ENCODE measurements around the gene C3orf20. TPM values are rescaled to one million over a fixed set of nuclear protein-coding genes. Genes with fewer than 3 reads are reported as not detected.
"Not testable (repeated sequence)": the region's sequence is repeated elsewhere in the genome, so short reads cannot be mapped to it uniquely, and the experiment has no call there.

C3orf20 gene
- total RNA-seq, 1 donor from 2014 or later, result not detected

DNA sequence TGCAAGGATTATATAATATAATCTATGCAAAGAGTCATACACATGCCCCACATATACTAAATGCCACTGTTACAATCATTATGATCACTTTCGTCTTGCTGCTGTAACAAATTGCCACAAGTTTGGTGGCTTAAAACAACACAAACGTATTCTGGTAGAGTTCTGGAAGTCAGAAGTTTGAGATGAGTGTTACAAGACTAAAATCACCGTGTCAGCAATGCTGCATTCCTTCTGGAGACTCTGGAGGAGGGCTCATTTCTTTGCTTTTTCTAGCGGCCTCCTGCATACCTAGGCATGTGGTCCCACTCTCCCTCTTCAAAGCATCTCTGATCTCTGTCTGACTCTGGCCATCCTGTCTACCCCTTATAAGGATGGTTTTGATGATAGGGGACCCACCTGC, 24.7 kb upstream of the C3orf20 start:
- Histone ChIP-seq H3K36me3 (peaks cover 4 to 5% of the 10 kb centered on the region in 2 donors), H3K27ac (no peak overlapping the region), H3K4me1 (peaks cover 7 to 16% of the 10 kb centered on the region in 2 donors), H3K27me3 (no peaks in the 10 kb centered on the region), H3K9me3 (no peaks in the 10 kb centered on the region), H3K4me3 (no peak overlapping the region)
- no peak for TF ChIP-seq CTCF (IDR thresholded peaks at IDR 0.05)
- DNase-seq (ENCODE audit: low spot score in 2 of 2), result no peak
- intact Hi-C loops (cut with DNase I), result loop anchor here (2.0 to 10.0 kb wide), 7 partner anchors 185 to 1617 kb away; partner anchors contain the start of genes CAPN7, OXNAD1 and RBSN

DNA sequence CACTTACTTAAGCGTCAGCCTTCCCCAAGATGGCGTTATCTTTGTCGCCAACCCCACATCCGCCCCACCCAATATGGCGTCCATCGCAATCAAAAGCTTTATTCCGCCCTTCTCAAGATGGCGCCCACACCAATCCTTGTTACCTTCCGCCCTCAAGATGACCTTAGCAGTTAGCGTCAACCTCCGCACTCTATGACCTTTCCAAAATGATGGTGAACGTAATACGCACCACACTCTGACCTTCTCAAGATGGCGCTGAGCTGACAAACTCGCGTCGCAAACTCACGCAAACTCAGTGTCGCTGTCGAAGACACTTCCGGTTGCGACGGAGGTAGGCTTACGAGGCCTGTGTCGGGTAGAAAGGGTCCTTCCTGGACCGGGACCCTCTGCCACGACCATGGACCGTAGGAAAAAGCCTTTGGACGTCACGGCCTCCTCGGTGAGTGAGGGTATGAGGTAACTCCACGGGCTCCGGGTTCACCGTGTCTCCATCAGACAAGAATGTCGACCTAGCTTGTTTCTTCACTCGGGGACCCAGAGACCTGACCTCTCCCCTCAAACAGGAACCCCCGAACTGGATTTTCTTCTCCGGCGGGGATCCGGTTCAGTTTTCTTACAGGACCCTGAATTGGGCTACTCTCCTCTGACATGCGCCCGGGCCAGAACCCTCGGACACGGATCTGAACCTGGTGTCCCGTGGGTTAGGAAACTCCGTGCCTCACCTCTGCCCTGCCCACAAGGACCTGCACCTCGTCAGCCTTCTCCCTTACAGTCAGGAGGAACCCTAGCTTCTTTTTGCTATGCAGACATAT, 23.3 kb upstream of the C3orf20 start, which contains the start of gene CCDC174:
Gene CCDC174, plus strand, starts transcription at position 323 of the 812 bp plus-strand sequence. Its CDS starts 75 bp downstream, at position 398.
- peak within 1 kb of the TSS; percentile 64 to 80 for H3K4me3 ChIP-seq
- peaks cover 7 to 16% of the 10 kb centered on the region in 2 donors for H3K4me1 ChIP-seq
- no peaks in the 10 kb centered on the region for H3K27me3 ChIP-seq
- peak; percentile 89 to 98 for DNase-seq (ENCODE audit: low spot score in 2 of 2)
- H3K27ac ChIP-seq, result peak within 1 kb of the TSS; percentile 77 to 91
- TF ChIP-seq CTCF (IDR thresholded peaks at IDR 0.05), result no peak
- peaks cover 16 to 20% of the 10 kb centered on the region in 2 donors for H3K36me3 ChIP-seq
- intact Hi-C loops (cut with DNase I), result loop anchor here (1.0 to 10.0 kb wide), 9 partner anchors 187 to 1616 kb away; partner anchors contain the start of genes CAPN7, CHCHD4, LSM3 and OXNAD1
- H3K9me3 ChIP-seq, result no peaks in the 10 kb centered on the region

DNA sequence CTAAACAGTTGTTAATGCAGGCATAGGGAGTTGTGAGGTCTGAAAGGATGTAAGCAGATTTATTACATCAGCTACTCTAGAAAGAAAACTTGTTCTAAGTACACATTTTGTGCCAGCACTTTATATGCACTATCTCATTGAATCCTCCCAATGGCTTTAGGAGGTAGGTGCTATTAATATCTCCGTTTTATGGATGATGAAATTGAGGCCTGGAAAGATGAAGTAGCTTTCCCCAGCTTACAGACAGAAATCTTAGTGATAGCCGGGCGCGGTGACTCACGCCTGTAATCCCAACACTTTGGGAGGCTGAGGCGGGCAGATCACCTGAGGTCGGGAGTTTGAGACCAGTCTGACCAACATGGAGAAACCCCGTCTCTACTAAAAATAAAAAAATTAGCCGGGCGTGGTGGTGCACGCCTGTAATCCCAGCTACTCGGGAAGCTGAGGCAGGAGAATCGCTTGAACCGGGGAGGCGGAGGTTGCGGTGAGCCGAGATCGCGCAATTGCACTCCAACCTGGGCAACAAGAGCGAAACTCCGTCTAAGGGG, 22.5 kb upstream of the C3orf20 start:
- Histone ChIP-seq H3K4me1 (peaks cover 7 to 16% of the 10 kb centered on the region in 2 donors), H3K27ac (peak overlapping the region; percentile 77 to 91), H3K4me3 (peak overlapping the region; percentile 64 to 80), H3K36me3 (peaks cover 24 to 28% of the 10 kb centered on the region in 2 donors)
- not testable (repeated sequence) for DNase-seq (ENCODE audit: low spot score in 2 of 2); H3K9me3 ChIP-seq; H3K27me3 ChIP-seq
- intact Hi-C loops (cut with DNase I), result loop anchor here (5.0 to 10.0 kb wide), 4 partner anchors 188 to 1615 kb away; partner anchors contain the start of gene OXNAD1

DNA sequence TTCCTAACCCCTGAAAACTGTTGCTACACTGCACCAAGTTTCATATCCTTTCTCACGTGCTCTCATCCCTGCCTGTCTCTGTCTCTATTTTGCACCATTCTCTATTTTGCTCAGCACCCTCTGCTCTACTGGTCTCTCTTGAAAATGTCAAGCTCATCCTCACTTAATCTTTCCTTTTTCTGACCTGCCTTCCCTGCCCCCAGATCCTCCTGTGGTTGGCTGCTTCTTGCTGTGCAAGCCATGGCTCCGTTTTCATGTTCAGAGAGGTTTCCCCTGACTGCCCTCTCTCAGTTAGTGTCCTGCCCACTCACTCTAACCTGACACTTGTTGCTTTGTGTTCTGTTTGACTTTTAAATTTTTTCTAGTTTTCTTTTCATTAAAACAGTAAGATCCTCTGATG, 17.4 kb upstream of the C3orf20 start:
- Histone ChIP-seq H3K36me3 (peaks cover 76 to 79% of the 10 kb centered on the region in 2 donors), H3K9me3 (no peaks in the 10 kb centered on the region), H3K27ac (no peak overlapping the region), H3K4me1 (peaks cover 3 to 12% of the 10 kb centered on the region in 2 donors), H3K27me3 (no peaks in the 10 kb centered on the region), H3K4me3 (no peak overlapping the region)
- DNase-seq (ENCODE audit: low spot score in 2 of 2), result no peak
- intact Hi-C loops (cut with DNase I), result loop anchor here (10.0 kb wide), 1 partner anchor 193 kb away; no protein-coding TSS in a partner anchor
- no peak for TF ChIP-seq CTCF (IDR thresholded peaks at IDR 0.05)

DNA sequence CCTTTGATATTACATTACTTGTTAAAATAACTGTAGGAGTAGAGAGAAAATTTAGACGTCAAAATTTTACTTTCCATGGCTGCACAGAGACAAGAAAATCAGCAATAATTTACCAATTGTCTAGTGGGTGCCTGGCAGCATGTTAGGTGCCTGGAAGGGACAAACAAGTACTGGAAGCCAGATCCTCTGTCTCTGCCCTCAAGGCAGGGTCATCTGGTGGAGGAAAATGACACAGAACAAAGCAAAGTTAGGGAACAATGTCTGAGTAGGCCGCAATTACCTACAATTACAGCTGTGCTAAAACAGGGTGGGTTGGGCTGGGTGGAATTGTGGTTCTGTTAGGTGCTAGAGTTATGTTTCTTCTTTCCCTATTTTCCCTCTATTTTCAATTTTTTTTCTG, 16.0 kb upstream of the C3orf20 start:
- intact Hi-C loops (cut with DNase I), result loop anchor here (10.0 kb wide), 1 partner anchor 194 kb away; no protein-coding TSS in a partner anchor
- Histone ChIP-seq H3K9me3 (no peaks in the 10 kb centered on the region), H3K36me3 (peaks cover 90 to 93% of the 10 kb centered on the region in 2 donors), H3K4me1 (peaks cover 0 to 2% of the 10 kb centered on the region in 2 donors), H3K4me3 (no peak overlapping the region), H3K27ac (no peak overlapping the region), H3K27me3 (no peaks in the 10 kb centered on the region)
- no peak for TF ChIP-seq CTCF (IDR thresholded peaks at IDR 0.05)
- no peak for DNase-seq (ENCODE audit: low spot score in 2 of 2)

DNA sequence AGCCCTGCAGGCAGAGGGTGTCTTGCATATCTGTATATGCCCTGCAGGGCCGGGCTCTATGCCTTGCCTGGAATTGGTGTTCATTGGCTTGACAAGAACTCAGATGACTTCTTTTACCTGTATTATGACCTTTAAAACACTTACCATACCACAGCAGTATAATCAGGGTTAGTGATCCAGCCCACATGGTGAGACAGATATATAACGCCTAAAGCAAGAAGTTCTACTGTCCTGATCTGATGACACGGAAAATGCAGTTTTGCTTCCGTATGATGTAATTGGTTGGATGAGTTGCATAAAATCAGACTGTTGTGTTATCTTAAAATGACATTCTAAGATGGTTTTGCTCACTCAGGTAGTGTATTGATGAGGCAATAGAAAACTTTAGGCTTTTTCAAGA, 14.0 kb upstream of the C3orf20 start:
- intact Hi-C loops (cut with DNase I), result no loop called here
- H3K4me1 ChIP-seq, result no peaks in the 10 kb centered on the region
- no peak overlapping the region for H3K27ac ChIP-seq
- no peaks in the 10 kb centered on the region for H3K9me3 ChIP-seq
- no peak for TF ChIP-seq CTCF (IDR thresholded peaks at IDR 0.05)
- no peak for DNase-seq (ENCODE audit: low spot score in 2 of 2)
- peaks cover 99 to 100% of the 10 kb centered on the region in 2 donors for H3K36me3 ChIP-seq
- no peaks in the 10 kb centered on the region for H3K27me3 ChIP-seq
- no peak overlapping the region for H3K4me3 ChIP-seq

All from ascending aorta (tissue), 2 donors.